Measurements from ENCODE around the gene CNPY3. TPM values are rescaled to one million over a fixed set of nuclear protein-coding genes. Genes with fewer than 3 reads are reported as not detected.

Gene CNPY3
- polyA plus RNA-seq, 1 donor from 2014 or later, result 26.4 TPM

GRCh38 chr6:42974919-42975505, 45.7 kb downstream of the CNPY3 start:
- Histone ChIP-seq H3F3A (ENCODE audit: insufficient read depth, low read length, poor library complexity, severe bottlenecking) (no peaks in the 10 kb centered on the region), H3K9ac (ENCODE audit: low read length) (no peak overlapping the region), H3K4me2 (ENCODE audit: low read length) (no peak overlapping the region), H3K27me3 (ENCODE audit: insufficient read depth, low read depth, low read length) (no peaks in the 10 kb centered on the region), H3K9me2 (ENCODE audit: insufficient read depth, low read length) (no peaks in the 10 kb centered on the region), H4K20me1 (ENCODE audit: insufficient read depth) (no peaks in the 10 kb centered on the region), H3K79me2 (replicated peaks; ENCODE audit: insufficient read depth, low read length) (peaks cover 6% of the 10 kb centered on the region), H3K4me3 (ENCODE audit: low read length) (no peak overlapping the region), H3K36me3 (ENCODE audit: insufficient read depth, low read length) (no peaks in the 10 kb centered on the region), H3K27ac (ENCODE audit: low read length) (no peak overlapping the region), H3K9me3 (ENCODE audit: low read length) (no peaks in the 10 kb centered on the region), H2AFZ (ENCODE audit: low read depth, low read length) (no peak overlapping the region)
- TF ChIP-seq SMC3 (conservative IDR thresholded peaks at IDR 0.05; ENCODE audit: poor library complexity), result no peak
- TF ChIP-seq, protein P1, sequence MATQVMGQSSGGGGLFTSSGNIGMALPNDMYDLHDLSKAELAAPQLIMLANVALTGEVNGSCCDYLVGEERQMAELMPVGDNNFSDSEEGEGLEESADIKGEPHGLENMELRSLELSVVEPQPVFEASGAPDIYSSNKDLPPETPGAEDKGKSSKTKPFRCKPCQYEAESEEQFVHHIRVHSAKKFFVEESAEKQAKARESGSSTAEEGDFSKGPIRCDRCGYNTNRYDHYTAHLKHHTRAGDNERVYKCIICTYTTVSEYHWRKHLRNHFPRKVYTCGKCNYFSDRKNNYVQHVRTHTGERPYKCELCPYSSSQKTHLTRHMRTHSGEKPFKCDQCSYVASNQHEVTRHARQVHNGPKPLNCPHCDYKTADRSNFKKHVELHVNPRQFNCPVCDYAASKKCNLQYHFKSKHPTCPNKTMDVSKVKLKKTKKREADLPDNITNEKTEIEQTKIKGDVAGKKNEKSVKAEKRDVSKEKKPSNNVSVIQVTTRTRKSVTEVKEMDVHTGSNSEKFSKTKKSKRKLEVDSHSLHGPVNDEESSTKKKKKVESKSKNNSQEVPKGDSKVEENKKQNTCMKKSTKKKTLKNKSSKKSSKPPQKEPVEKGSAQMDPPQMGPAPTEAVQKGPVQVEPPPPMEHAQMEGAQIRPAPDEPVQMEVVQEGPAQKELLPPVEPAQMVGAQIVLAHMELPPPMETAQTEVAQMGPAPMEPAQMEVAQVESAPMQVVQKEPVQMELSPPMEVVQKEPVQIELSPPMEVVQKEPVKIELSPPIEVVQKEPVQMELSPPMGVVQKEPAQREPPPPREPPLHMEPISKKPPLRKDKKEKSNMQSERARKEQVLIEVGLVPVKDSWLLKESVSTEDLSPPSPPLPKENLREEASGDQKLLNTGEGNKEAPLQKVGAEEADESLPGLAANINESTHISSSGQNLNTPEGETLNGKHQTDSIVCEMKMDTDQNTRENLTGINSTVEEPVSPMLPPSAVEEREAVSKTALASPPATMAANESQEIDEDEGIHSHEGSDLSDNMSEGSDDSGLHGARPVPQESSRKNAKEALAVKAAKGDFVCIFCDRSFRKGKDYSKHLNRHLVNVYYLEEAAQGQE (IDR thresholded peaks at IDR 0.05; ENCODE audit: borderline replicate concordance), result no peak
- TF ChIP-seq TAF1 (IDR thresholded peaks at IDR 0.05; ENCODE audit: low read depth), result no peak
- TF ChIP-seq POLR2AphosphoS5 (IDR thresholded peaks at IDR 0.05), result no peak
- TF ChIP-seq EZH2 (IDR thresholded peaks at IDR 0.05; ENCODE audit: borderline replicate concordance, insufficient read depth, low read length, poor library complexity, severe bottlenecking), result no peak
- TF ChIP-seq EP300 (conservative IDR thresholded peaks at IDR 0.05; ENCODE audit: poor library complexity, severe bottlenecking), result no peak
- no peak for TF ChIP-seq CTCF (IDR thresholded peaks at IDR 0.05; ENCODE audit: poor library complexity, severe bottlenecking)
- no peak for TF ChIP-seq RAD21 (conservative IDR thresholded peaks at IDR 0.05)
- TF ChIP-seq MXI1 (conservative IDR thresholded peaks at IDR 0.05; ENCODE audit: poor library complexity, severe bottlenecking), result no peak

DNA sequence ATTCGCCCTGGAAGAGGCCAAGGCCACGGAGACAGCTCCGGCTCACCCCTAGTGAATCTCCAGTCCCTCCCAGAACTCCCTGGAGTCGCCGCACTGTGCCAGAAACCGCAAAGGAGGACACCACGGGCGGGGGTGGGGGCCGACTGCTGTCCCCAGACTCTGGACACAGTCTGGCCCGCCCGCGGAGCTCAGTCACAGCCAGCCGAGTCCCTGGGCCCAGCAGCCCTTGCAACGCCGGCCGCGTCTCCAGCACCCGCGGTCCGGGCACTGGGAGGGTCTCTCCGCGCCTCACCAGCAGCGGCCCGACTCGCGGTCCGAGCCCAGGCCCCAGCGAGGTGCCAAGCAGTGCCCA, 49.2 kb downstream of the CNPY3 start:
- TF ChIP-seq POLR2AphosphoS5 (IDR thresholded peaks at IDR 0.05) (no peak), RAD21 (conservative IDR thresholded peaks at IDR 0.05) (no peak), CTCF (IDR thresholded peaks at IDR 0.05; ENCODE audit: poor library complexity, severe bottlenecking) (no peak), MXI1 (conservative IDR thresholded peaks at IDR 0.05; ENCODE audit: poor library complexity, severe bottlenecking) (no peak), TAF1 (IDR thresholded peaks at IDR 0.05; ENCODE audit: low read depth) (no peak), SMC3 (conservative IDR thresholded peaks at IDR 0.05; ENCODE audit: poor library complexity) (no peak), EZH2 (IDR thresholded peaks at IDR 0.05; ENCODE audit: borderline replicate concordance, insufficient read depth, low read length, poor library complexity, severe bottlenecking) (no peak), EP300 (conservative IDR thresholded peaks at IDR 0.05; ENCODE audit: poor library complexity, severe bottlenecking) (no peak)
- TF ChIP-seq, protein P1 (IDR thresholded peaks at IDR 0.05; ENCODE audit: borderline replicate concordance), result no peak
- H3K79me2 ChIP-seq (replicated peaks; ENCODE audit: insufficient read depth, low read length), result peaks cover 6% of the 10 kb centered on the region
- H3K9me3 ChIP-seq (ENCODE audit: low read length), result no peaks in the 10 kb centered on the region
- H3K9me2 ChIP-seq (ENCODE audit: insufficient read depth, low read length), result no peaks in the 10 kb centered on the region
- no peaks in the 10 kb centered on the region for H3K36me3 ChIP-seq (ENCODE audit: insufficient read depth, low read length)
- no peaks in the 10 kb centered on the region for H3K27me3 ChIP-seq (ENCODE audit: insufficient read depth, low read depth, low read length)
- peak overlapping the region; percentile 83 for H3K9ac ChIP-seq (ENCODE audit: low read length)
- peak overlapping the region; percentile 95 for H3K4me3 ChIP-seq (ENCODE audit: low read length)
- H2AFZ ChIP-seq (ENCODE audit: low read depth, low read length), result peak overlapping the region; percentile 30
- no peaks in the 10 kb centered on the region for H4K20me1 ChIP-seq (ENCODE audit: insufficient read depth)
- peak overlapping the region; percentile 88 for H3K4me2 ChIP-seq (ENCODE audit: low read length)
- H3F3A ChIP-seq (ENCODE audit: insufficient read depth, low read length, poor library complexity, severe bottlenecking), result no peaks in the 10 kb centered on the region
- H3K27ac ChIP-seq (ENCODE audit: low read length), result peak overlapping the region; percentile 90
